ENCODE results near the gene MAPKAP1.

Gene MAPKAP1

DNA sequence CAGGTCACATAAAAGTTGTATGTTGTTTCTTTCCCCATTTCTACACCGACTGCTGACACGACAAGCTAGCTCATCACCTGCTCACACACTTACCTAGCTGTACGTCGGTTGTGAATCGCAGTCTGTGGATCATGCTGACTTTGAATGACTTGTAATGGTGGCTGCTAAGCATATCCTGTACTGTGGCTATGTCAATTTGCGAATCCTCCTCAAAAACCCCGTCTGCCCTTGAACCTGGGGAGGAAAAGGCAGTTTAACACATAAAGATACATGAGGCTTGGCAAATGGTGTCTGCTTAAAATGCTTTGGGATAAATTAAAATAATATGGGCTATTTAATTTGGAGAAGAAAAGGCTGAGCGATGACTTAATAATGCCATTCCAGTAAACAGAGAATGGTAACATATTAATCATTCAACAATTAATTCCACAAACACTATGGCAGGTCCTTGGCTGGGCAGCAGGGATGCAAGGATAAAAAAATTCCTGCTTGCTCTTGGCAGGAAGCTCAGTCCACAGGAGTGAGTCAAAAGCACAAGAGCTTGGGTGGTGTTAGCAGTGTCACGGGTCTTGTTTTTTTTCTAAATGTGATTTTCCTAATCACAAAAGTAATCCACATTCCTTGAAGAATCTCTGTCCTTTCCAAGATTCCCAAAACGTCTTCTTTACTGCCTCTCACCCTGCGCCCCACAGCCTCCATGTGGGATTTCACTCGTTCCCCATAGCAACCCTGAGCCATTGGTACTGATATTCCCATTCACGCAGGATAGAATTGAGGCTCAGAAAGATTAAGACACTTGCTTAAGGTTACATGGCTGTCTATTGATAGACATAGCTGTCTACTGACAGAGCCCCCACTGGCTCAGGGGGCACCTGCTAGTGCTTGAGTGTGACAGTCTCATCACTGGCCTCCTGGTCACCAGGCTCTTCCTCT, 222.4 kb downstream of the MAPKAP1 start:
- no peak for TF ChIP-seq POU2F2 (IDR thresholded peaks at IDR 0.05; ENCODE audit: low read depth, low read length)
- no peak for TF ChIP-seq SPI1 (IDR thresholded peaks at IDR 0.05; ENCODE audit: low read depth, low read length)
- TF ChIP-seq POLR2A (IDR thresholded peaks at IDR 0.05; ENCODE audit: low read depth, low read length), result no peak
- TF ChIP-seq TAF1 (IDR thresholded peaks at IDR 0.05; ENCODE audit: low read depth, low read length), result no peak
- no peak for TF ChIP-seq POLR2AphosphoS5 (IDR thresholded peaks at IDR 0.05; ENCODE audit: low read depth, low read length)
- TF ChIP-seq PAX5 (IDR thresholded peaks at IDR 0.05; ENCODE audit: insufficient read depth, low read length, severe bottlenecking), result no peak

DNA sequence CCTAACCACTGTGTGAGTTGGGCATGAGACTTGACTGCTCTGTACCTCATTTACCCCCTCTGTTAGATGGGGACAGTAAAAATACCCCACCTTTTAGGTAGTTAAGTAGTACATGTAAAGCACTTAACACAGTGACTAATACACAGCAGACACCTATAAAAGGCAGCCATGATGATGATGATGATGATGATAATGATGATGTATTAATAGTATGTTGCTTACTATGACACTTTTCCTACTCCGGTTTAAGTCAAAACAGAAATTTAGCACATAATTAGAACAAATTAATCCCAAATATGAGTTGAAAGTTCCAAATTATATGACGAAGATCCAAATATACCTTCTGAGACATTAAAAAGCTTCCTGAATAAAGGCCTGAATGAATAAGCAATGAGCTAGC, 223.3 kb downstream of the MAPKAP1 start:
- no peak for FAIRE-seq
- TF ChIP-seq SPI1 (IDR thresholded peaks at IDR 0.05; ENCODE audit: low read depth, low read length) (no peak), POU2F2 (IDR thresholded peaks at IDR 0.05; ENCODE audit: low read depth, low read length) (no peak), POLR2AphosphoS5 (IDR thresholded peaks at IDR 0.05; ENCODE audit: low read depth, low read length) (no peak), TAF1 (IDR thresholded peaks at IDR 0.05; ENCODE audit: low read depth, low read length) (no peak), POLR2A (IDR thresholded peaks at IDR 0.05; ENCODE audit: low read depth, low read length) (no peak), PAX5 (IDR thresholded peaks at IDR 0.05; ENCODE audit: insufficient read depth, low read length, severe bottlenecking) (no peak)
- DNase-seq (ENCODE audit: insufficient read length, low spot score), result no peak

More for the DNA sequence above, 222.4 kb downstream of the MAPKAP1 start:
- DNase-seq (ENCODE audit: insufficient read length, low spot score) (no peak), FAIRE-seq (no peak)

DNA sequence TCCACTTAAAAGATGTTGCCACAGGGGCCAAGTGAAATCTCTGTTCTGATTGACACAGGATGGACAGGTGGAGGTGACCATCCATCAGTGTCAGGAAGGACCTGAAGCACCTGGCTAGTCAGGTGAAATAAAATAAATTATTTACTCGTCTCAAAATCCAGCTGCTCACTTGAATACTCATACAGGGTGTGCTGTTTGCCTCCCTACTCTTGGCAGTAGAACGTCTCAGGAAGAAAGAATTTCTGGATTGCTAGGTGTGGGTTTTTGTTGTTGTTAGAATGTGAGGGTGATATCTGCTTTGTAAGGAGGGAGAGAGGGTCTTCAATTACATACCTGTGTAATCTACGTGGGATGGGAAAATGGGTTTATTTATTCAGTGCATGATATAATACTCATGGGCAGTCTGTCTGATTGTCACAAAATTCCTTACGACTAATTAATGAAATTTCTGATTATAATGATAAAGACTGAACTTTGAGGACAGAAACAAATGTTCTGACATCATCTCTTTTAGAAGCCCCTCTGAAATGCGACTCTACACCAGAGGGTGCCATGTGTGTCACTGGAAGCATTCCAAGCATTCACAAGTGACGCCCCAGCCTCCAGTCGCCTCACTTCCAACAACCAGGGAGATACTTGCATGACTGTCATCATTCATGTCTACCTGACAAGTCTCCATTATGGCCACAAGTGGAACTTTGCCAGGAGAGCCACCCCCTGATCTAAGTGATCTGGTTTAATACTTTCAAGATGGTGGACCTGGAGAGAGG, 227.0 kb downstream of the MAPKAP1 start:
- DNase-seq (ENCODE audit: insufficient read length, low spot score) (no peak), FAIRE-seq (no peak)
- no peak for TF ChIP-seq SPI1 (IDR thresholded peaks at IDR 0.05; ENCODE audit: low read depth, low read length)
- no peak for TF ChIP-seq POU2F2 (IDR thresholded peaks at IDR 0.05; ENCODE audit: low read depth, low read length)
- no peak for TF ChIP-seq PAX5 (IDR thresholded peaks at IDR 0.05; ENCODE audit: insufficient read depth, low read length, severe bottlenecking)
- TF ChIP-seq POLR2A (IDR thresholded peaks at IDR 0.05; ENCODE audit: low read depth, low read length), result no peak
- TF ChIP-seq POLR2AphosphoS5 (IDR thresholded peaks at IDR 0.05; ENCODE audit: low read depth, low read length), result no peak
- TF ChIP-seq TAF1 (IDR thresholded peaks at IDR 0.05; ENCODE audit: low read depth, low read length), result no peak

DNA sequence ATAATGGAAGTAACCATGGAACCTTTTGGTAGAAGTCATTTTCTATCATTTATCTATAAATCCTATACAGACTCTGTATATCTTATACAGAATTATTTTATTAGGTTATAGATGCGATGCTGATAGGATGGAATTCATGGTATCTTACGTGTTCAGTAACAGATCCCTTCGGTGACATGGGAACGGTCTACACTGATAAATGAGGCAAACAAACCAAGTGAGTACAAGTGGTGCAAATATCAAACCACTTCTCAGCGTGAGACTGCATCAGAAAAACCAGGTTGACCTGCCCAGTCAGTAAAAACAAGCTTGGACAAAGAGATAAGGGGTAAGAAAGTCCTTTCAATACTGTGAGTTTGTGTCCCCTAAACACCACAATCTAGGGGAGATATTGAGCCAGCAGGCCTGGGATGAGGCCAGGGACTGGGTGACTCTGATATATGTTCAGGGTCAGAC, 229.9 kb downstream of the MAPKAP1 start:
- no peak for FAIRE-seq
- TF ChIP-seq TAF1 (IDR thresholded peaks at IDR 0.05; ENCODE audit: low read depth, low read length) (no peak), PAX5 (IDR thresholded peaks at IDR 0.05; ENCODE audit: insufficient read depth, low read length, severe bottlenecking) (no peak), POU2F2 (IDR thresholded peaks at IDR 0.05; ENCODE audit: low read depth, low read length) (no peak), SPI1 (IDR thresholded peaks at IDR 0.05; ENCODE audit: low read depth, low read length) (no peak), POLR2AphosphoS5 (IDR thresholded peaks at IDR 0.05; ENCODE audit: low read depth, low read length) (no peak), POLR2A (IDR thresholded peaks at IDR 0.05; ENCODE audit: low read depth, low read length) (no peak)
- no peak for DNase-seq (ENCODE audit: insufficient read length, low spot score)

DNA sequence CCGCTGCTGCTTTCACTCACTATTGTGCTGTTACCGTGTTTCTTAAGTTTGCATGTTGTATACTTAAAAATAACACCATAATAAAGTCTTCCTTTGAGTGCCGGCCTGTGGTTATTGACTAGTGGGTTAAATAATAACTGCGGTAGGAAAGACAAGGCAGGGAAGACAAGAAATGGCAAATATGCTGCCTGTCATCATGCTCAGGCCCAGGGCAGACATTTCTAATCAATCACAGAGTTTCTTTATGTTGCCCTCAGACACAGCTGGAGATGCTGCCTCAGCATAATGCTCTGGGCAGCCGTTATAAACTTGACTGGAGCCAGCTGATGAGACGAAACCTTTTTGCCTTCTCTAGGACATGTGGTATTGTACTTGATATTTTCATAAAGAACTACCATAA, 230.4 kb downstream of the MAPKAP1 start:
- no peak for DNase-seq (ENCODE audit: insufficient read length, low spot score)
- no peak for FAIRE-seq
- no peak for TF ChIP-seq POLR2A (IDR thresholded peaks at IDR 0.05; ENCODE audit: low read depth, low read length)
- TF ChIP-seq TAF1 (IDR thresholded peaks at IDR 0.05; ENCODE audit: low read depth, low read length), result no peak
- TF ChIP-seq SPI1 (IDR thresholded peaks at IDR 0.05; ENCODE audit: low read depth, low read length), result no peak
- TF ChIP-seq POLR2AphosphoS5 (IDR thresholded peaks at IDR 0.05; ENCODE audit: low read depth, low read length), result no peak
- no peak for TF ChIP-seq POU2F2 (IDR thresholded peaks at IDR 0.05; ENCODE audit: low read depth, low read length)
- TF ChIP-seq PAX5 (IDR thresholded peaks at IDR 0.05; ENCODE audit: insufficient read depth, low read length, severe bottlenecking), result no peak

DNA sequence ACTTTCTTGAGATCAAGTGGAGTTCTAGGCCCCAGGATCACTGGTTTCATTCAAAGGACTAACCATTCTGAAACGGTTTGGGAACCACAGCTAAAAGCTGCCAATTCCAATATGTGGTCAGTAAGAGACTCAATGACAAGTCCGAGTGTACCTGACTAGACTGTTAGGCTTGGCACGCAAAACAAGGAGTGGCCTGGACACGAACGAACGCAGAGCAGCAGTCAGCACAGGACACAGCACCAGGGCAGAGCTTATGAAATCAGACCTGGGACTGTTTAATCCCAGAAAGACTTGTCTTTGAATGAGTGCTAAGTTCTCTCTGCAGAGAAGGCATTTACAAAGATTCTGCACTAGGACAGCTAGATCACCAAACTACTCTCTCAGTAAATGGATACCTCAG, 231.6 kb downstream of the MAPKAP1 start:
- TF ChIP-seq POLR2A (IDR thresholded peaks at IDR 0.05; ENCODE audit: low read depth, low read length) (no peak), TAF1 (IDR thresholded peaks at IDR 0.05; ENCODE audit: low read depth, low read length) (no peak), SPI1 (IDR thresholded peaks at IDR 0.05; ENCODE audit: low read depth, low read length) (no peak), POLR2AphosphoS5 (IDR thresholded peaks at IDR 0.05; ENCODE audit: low read depth, low read length) (no peak), POU2F2 (IDR thresholded peaks at IDR 0.05; ENCODE audit: low read depth, low read length) (no peak), PAX5 (IDR thresholded peaks at IDR 0.05; ENCODE audit: insufficient read depth, low read length, severe bottlenecking) (no peak)
- DNase-seq (ENCODE audit: insufficient read length, low spot score) (no peak), FAIRE-seq (no peak)

DNA sequence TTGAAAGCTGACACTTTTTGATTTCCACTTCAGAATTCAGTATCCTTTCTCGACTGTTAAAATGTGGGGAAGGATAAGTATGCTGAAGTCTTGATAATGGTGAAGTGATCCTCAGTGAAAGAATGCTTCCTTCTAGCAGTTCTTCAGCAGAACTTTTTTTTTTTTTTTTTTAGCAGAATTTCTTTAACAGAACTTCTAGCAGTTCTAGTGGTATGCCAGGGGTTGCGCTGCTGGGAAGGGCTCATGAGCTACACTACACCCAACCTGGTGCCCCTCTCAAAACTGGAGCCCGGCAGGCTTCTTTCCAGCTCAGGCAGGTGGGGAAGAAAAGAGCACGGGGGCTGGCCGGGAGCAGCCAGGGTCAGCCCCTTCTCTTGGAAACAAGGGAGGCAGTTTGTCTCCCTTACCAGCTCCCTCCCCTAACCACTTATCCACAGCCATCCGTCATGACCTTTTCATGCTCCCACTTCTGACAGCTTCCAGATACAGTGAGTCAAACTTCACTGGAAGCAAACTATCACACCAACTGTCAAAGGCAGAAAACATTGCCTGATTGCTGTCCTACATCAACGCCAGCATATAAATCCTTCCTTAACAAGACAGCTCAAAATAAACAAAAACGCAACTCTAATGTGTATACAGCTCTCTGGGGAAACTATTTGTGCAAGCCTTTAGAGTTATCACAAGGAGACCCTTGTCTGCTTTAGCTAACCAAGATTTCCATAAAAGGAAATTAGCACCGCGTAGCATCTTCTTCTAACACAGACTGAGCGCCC, 233.9 kb downstream of the MAPKAP1 start:
- no peak for DNase-seq (ENCODE audit: insufficient read length, low spot score)
- TF ChIP-seq PAX5 (IDR thresholded peaks at IDR 0.05; ENCODE audit: insufficient read depth, low read length, severe bottlenecking) (no peak), SPI1 (IDR thresholded peaks at IDR 0.05; ENCODE audit: low read depth, low read length) (no peak), POLR2A (IDR thresholded peaks at IDR 0.05; ENCODE audit: low read depth, low read length) (no peak), POU2F2 (IDR thresholded peaks at IDR 0.05; ENCODE audit: low read depth, low read length) (no peak), TAF1 (IDR thresholded peaks at IDR 0.05; ENCODE audit: low read depth, low read length) (no peak), POLR2AphosphoS5 (IDR thresholded peaks at IDR 0.05; ENCODE audit: low read depth, low read length) (no peak)
- FAIRE-seq, result no peak

DNA sequence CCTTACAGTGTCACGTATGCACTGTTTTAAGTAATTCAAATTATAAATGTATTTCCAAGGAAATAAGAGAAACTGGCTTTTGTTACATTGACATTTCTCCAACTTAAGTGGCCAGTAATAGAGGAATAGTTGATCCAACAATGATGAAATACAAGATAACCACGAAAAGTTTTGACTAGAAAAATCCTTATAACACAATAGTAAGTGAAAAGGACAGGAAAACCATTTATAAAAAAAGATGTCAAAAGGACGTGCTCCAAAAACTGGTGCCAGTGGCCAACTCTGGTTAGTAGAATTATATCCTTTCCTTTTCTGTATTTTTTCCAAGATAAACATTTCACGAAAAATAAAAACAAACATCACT, 234.5 kb downstream of the MAPKAP1 start:
- TF ChIP-seq POLR2A (IDR thresholded peaks at IDR 0.05; ENCODE audit: low read depth, low read length) (no peak), PAX5 (IDR thresholded peaks at IDR 0.05; ENCODE audit: insufficient read depth, low read length, severe bottlenecking) (no peak), POLR2AphosphoS5 (IDR thresholded peaks at IDR 0.05; ENCODE audit: low read depth, low read length) (no peak), POU2F2 (IDR thresholded peaks at IDR 0.05; ENCODE audit: low read depth, low read length) (no peak), TAF1 (IDR thresholded peaks at IDR 0.05; ENCODE audit: low read depth, low read length) (no peak), SPI1 (IDR thresholded peaks at IDR 0.05; ENCODE audit: low read depth, low read length) (no peak)
- DNase-seq (ENCODE audit: insufficient read length, low spot score) (no peak), FAIRE-seq (no peak)
